Activated CD8-positive, alpha-beta memory T cell treated with anti-CD3 and anti-CD28 coated beads for 48 hours (primary cell): ENCODE measurements around the gene RIOX2.
"Not testable (repeated sequence)": the region's sequence is repeated elsewhere in the genome, so short reads cannot be mapped to it uniquely, and the experiment has no call there.

Experiments used
- DNase-seq, 3 experiments: peaks; one replicate each; pipeline ENCODE4 v3.0.0-alpha.2; 2020; ENCODE audit warnings: low read depth in 2 of 3, low spot score in 2 of 3

The RIOX2 gene

GRCh38 chr3:97914388-97914787, 57.8 kb downstream of the RIOX2 start:
- no peak for DNase-seq

- no peak for DNase-seq
These were observed 60.8 kb downstream of the RIOX2 start for GRCh38 chr3:97911459-97911858.

GRCh38 chr3:97910931-97911351, 61.3 kb downstream of the RIOX2 start:
- no peak for DNase-seq

- DNase-seq: not testable (repeated sequence)
These were observed 61.9 kb downstream of the RIOX2 start for GRCh38 chr3:97910236-97910831.

- not testable (repeated sequence) for DNase-seq
These were observed 62.4 kb downstream of the RIOX2 start for GRCh38 chr3:97909830-97910229.

GRCh38 chr3:97901313-97902248, 70.7 kb downstream of the RIOX2 start:
- no peak for DNase-seq

GRCh38 chr3:97899331-97899730, 72.9 kb downstream of the RIOX2 start:
- no peak for DNase-seq

GRCh38 chr3:97896547-97896946, 75.7 kb downstream of the RIOX2 start:
- DNase-seq: no peak

- DNase-seq: no peak
These were observed 76.1 kb downstream of the RIOX2 start for GRCh38 chr3:97896129-97896528.

- DNase-seq: no peak
These were observed 77.0 kb downstream of the RIOX2 start for GRCh38 chr3:97895216-97895615.

- DNase-seq: no peak
These were observed 79.4 kb downstream of the RIOX2 start for GRCh38 chr3:97892852-97893251.
